Inflammatory macrophage treated with lipopolysaccharide for 4 hours (primary cell): ENCODE results near the gene TRAF5.
"Not testable (repeated sequence)": the region's sequence is repeated elsewhere in the genome, so short reads cannot be mapped to it uniquely, and the experiment has no call there.

Source experiments
- DNase-seq: peaks from one replicate; pipeline ENCODE4 v3.0.0-alpha.2; 2020

TRAF5 gene

GRCh38 chr1:211349741-211350140, 23.1 kb downstream of the TRAF5 start:
- DNase-seq = no peak

DNA sequence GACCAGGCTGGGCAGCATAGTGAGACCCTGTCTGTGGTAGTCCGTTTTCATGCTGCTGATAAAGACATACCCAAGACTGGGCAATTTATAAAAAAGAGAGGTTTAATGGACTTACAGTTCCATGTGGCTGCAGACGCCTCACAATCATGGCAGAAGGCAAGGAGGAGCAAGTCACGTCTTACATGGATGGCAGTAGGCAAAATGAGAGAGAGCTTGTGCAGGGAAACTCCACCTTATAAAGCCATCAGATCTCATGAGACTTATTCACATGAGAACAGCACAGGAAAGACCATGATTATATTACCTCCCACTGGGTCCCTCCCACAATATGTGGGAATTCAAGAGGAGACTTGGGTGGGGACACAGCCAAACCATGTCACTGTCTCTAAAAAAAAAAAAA, 25.4 kb downstream of the TRAF5 start:
- DNase-seq = not testable (repeated sequence)

DNA sequence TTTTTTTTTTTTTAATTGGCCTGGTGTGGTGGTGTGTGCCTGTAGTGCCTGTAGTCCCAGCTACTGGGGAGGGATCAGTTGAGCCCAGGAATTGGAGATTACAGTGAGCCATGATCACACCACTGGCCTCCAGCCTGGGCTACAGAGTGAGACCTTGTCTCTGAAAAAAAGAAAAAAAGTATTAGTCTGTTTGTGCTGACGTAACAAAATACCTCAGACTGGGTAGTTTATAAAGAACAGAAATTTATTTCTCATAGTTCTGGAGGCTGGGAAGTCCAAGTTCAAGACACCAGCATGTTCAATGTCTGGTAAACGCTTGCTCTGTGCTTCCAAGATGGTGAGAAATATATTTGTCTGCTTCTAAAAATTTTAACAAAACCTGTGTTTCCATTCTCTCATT, 25.8 kb downstream of the TRAF5 start:
- no peak for DNase-seq

- peak; percentile 47 for DNase-seq
These were observed 26.4 kb downstream of the TRAF5 start for GRCh38 chr1:211352985-211353515.

- no peak for DNase-seq
These were observed 27.1 kb downstream of the TRAF5 start for GRCh38 chr1:211353562-211354212.

- DNase-seq = no peak
These were observed 29.2 kb downstream of the TRAF5 start for GRCh38 chr1:211355873-211356272.

DNA sequence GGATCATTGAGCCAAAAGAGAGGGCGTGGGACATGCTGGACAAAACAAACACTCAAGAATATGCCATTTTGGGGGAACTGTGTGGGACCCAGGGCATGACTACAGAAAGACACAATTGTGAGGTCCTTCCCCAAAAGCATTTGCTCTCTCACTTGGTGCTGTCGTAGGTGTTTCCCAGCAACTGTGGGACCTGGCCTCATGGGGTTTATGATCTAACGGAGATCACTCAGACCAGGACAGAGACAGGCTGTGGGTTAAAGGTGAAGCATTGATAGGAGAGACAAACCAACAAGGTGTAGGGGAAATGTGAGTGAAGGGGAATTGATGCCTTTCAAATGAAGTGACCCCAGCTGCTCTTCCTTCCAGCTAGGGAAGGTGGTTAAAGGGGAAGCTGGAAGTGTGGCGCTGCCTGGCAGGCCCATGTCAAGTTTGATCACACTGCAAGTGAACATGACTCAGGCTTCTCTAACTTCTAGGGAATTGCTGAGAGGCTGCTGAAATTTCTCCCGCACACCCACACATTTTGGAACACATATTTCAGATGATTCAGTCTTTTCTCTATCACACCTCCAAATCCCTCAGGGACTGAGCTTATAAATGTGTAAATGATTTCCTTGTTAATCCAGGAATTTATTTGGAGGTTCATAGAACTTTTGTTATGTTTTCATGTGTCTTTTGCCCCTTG, 30.2 kb downstream of the TRAF5 start:
- DNase-seq = peak; percentile 56

GRCh38 chr1:211358685-211359084, 32.1 kb downstream of the TRAF5 start:
- DNase-seq = no peak

DNA sequence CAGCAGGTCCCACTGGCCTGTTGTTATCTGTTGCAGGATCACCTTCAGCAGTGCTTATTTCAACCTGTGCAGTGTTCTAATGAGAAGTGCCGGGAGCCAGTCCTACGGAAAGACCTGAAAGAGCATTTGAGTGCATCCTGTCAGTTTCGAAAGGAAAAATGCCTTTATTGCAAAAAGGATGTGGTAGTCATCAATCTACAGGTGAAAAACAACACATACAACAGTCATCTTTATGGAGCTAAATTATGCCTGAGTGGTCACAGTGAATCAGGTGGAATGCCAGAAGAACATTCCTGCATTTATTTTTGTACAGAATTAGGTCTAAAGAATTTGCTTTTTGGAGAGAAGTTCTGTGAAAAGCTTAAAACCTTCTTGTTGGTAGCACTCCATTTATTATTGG, 33.2 kb downstream of the TRAF5 start:
- no peak for DNase-seq

DNA sequence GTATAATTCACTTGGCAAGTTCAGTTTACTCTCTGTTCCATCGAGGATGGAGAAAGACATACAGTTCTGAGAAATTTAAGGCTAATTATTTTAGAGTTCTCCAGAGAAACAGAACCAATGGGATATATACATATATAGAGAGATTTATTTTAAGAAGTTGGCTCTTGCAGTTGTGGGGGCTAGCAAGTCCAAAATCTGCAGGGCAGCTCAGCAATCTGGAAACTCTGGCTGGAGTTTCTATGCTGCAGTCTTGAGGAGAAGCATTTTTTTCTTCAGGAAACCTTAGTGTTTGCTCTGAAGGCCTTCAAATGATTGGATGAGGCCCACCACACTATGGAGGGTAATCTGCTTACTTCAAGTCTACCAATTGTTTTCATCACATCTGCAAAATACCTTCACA, 34.6 kb downstream of the TRAF5 start:
- no peak for DNase-seq

GRCh38 chr1:211369640-211370039, 43.0 kb downstream of the TRAF5 start:
- DNase-seq = no peak

DNA sequence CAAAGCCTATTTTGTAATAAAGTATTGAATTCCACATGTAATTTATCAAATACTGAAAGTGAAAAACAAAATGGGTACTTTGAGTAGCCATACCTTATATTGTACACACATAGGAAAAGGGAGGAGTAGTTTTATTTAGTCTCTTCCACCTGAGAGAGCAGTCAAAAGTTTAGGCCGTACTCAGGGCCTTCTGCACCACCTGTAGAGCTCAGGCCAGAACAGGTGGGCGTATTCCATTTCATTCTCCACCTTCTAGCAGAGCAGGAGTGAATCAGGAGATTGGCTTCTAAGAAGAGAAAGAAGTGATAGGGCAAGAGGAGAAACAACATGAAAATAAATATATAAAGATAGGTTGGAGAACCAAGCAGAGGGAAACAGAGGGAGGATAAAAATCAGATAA, 44.0 kb downstream of the TRAF5 start:
- DNase-seq = no peak

GRCh38 chr1:211371406-211372105, 44.9 kb downstream of the TRAF5 start:
- DNase-seq = no peak

GRCh38 chr1:211372463-211372862, 45.8 kb downstream of the TRAF5 start:
- no peak for DNase-seq

DNA sequence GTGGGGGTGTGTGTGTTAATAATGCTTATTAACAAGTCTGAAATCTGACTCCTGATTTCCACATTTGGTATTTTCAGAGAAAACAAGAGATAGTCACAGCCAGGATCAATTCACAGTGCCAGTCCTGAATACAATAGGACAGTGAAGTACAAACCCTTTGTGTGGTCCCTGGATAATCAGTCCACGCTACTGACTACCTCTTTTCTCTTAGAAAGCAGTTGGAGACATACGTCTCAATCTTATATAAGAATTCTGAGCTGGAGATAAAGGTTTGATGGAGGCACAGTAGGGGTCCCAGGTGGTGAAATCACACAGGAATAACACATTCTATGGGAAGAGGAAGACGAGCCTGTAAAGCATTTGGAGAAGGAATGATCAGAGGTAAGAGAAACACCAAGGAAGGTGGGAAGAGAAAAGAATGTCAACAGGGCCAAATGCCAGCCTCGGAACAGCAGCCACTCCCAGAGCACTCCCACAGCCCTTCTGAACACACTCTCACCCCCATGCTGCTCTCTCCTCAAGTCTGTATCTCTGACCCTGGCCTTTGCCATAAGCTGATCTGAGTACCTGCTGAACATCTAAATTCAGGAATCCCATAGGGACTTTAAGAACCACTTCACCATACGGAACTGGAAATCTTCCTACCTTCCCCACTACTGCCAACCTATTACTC, 48.6 kb downstream of the TRAF5 start:
- peak; percentile 23 for DNase-seq

DNA sequence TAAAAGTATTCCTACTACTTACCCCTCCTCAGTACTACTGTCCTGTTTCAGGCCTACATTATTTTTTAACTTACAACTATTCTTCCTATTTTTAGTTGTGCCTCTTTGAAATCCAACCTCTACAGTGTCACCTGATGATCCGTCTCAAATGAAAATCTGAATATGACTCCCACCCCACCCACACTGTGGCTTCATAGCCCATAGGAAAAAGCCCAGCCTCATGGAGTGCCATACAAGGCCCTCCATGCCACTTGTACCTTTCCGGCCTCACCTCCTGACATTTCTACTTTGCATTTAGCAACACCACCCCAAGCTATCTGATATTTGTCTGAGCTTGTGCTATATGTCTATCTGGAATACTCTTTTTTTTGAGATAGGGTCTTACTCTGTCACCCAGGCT, 49.3 kb downstream of the TRAF5 start:
- DNase-seq = no peak

GRCh38 chr1:211376807-211377470, 50.3 kb downstream of the TRAF5 start:
- DNase-seq = peak; percentile 10

DNA sequence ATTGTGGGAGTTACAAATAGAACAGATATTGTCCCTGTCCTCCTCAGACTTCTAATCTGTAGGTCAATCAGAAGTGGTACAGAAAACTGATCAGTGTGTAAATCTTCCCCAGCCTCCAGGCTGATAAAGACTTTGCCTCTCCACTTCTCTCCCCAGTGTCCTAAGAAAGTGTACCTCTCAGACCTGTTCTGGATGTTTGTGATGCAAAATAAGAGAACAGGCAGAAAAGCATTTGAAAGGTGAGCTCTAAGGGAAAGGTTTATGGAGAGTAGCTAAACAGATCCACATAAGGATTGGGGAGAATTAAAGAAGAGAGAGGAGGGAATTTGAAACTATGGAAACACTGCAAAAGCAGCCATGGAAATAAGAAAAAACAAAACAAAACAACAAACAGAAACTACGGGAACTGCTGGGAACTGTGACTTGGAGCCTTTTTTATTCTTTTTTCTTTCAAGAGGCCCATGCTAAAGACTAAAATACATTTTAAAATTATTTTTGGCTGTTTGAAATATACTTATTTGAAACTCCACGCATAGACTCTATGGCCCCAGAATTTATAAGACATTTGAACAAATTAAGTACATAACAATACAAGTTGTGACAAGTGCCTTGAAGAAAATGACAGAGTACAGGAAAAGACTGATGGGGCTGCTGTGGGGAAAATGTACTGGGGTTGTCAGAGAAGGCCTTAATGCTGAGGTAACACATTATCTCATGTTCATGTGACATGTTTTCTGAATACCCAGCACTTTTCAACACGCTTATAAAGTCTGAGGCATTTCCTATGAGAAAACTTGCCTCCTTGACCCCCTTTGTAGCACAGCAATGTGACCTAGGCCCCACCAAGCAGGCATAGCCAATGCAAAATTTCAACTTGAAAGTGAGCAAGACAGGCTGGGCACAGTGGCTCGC, 51.2 kb downstream of the TRAF5 start:
- DNase-seq = peak; percentile 58

GRCh38 chr1:211378844-211379243, 52.2 kb downstream of the TRAF5 start:
- DNase-seq = peak; percentile 56

DNA sequence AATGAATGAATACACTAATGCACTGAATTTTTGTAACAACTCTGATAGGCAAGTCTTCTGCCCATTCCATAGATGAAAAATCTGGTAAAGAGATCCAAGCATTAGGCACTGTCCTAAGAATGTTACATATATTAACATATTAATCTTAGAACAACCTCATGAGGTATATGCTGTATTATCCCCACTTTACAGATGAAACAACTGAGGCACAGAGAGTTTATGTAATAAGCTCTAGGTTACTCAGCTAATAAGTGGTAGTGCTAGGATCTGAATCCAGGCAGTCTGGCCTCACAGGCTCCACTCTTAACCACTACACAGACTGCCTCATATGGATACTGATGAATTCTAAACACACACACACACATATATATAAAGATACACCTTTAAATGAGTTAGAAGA, 52.8 kb downstream of the TRAF5 start:
- no peak for DNase-seq

- no peak for DNase-seq
These were observed 55.0 kb downstream of the TRAF5 start for GRCh38 chr1:211381481-211382181.
